ENCODE measurements around the gene TCAP. TPM values are rescaled to one million over a fixed set of nuclear protein-coding genes. Genes with fewer than 3 reads are reported as not detected.

The TCAP gene
- total RNA-seq, 1 experiment from 2014 or later, result 0.54 TPM

DNA sequence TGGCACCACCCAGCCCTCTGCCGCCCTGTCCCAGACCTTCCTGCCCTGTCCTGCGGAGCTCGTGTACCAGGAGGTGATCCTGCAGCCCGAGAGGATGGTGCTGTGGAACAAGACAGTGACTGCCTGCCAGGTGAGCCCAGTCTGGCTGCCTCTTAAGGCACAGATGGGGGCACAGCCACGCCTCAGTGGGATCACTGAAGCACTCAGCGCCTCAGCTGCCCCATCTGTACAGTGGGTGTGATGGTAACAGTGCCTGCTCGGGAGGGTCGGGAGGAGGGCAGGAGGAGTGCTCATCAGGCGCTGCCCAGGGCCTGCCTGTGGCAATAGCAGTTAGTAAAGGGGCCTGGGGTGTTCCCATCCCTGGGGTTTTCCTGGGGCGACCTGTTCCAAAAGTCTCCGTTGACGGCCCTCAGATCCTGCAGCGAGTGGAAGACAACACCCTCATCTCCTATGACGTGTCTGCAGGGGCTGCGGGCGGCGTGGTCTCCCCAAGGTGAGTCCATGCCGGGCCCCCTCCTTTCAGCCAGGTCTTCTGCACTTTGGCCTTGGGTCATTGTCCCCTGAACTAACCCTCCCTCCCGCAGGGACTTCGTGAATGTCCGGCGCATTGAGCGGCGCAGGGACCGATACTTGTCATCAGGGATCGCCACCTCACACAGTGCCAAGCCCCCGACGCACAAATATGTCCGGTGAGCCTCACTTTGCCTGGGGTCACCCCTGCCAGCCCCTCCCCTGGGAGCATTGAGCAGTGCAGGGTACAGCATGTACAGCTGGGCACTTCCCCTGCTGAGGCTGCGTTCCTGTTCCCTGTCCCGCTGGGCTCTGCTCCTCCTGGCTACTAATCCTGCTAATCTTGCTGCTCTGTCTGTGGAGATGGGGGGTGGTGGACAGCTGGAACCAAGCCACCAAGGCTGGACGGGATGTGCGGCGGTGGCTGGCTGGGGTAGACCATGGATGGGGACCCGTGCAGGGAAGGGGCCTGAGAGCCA is 4.5 kb upstream of the TCAP start:
- Histone ChIP-seq H3K27ac (ENCODE audit: low read depth, low read length, poor library complexity, severe bottlenecking) (no peak overlapping the region), H3K27me3 (replicated peaks; ENCODE audit: insufficient read depth, low read depth, low read length, poor library complexity) (no peaks in the 10 kb centered on the region), H3K9me3 (ENCODE audit: low read depth, low read length, poor library complexity, severe bottlenecking) (no peaks in the 10 kb centered on the region), H3K4me1 (ENCODE audit: insufficient read depth, low read length, poor library complexity, severe bottlenecking) (no peaks in the 10 kb centered on the region), H3K36me3 (ENCODE audit: insufficient read depth, low read length, poor library complexity, severe bottlenecking) (no peaks in the 10 kb centered on the region), H3K4me3 (ENCODE audit: low read depth, low read length, poor library complexity, severe bottlenecking) (no peak overlapping the region)
- DNase-seq (ENCODE audit: low spot score), result no peak
- intact Hi-C loops (cut with micrococcal nuclease; ENCODE audit: unreplicated experiment), result no loop called here
- POLR2A ChIA-PET (ENCODE audit: low non-redundant PET), result no interaction called here
- BruUV-seq (replicated peaks), result no TSS peak
- TF ChIP-seq, protein P1, sequence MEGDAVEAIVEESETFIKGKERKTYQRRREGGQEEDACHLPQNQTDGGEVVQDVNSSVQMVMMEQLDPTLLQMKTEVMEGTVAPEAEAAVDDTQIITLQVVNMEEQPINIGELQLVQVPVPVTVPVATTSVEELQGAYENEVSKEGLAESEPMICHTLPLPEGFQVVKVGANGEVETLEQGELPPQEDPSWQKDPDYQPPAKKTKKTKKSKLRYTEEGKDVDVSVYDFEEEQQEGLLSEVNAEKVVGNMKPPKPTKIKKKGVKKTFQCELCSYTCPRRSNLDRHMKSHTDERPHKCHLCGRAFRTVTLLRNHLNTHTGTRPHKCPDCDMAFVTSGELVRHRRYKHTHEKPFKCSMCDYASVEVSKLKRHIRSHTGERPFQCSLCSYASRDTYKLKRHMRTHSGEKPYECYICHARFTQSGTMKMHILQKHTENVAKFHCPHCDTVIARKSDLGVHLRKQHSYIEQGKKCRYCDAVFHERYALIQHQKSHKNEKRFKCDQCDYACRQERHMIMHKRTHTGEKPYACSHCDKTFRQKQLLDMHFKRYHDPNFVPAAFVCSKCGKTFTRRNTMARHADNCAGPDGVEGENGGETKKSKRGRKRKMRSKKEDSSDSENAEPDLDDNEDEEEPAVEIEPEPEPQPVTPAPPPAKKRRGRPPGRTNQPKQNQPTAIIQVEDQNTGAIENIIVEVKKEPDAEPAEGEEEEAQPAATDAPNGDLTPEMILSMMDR (conservative IDR thresholded peaks at IDR 0.05; ENCODE audit: low read depth, low read length), result no peak
- TF ChIP-seq EZH2 (IDR thresholded peaks at IDR 0.05; ENCODE audit: borderline replicate concordance, low read depth, low read length, poor library complexity, severe bottlenecking), result no peak
- CTCF ChIA-PET, result no interaction called here

GRCh38 chr17:39661744-39662541 is 3.2 kb upstream of the TCAP start:
- no peak overlapping the region for H3K27ac ChIP-seq (ENCODE audit: low read depth, low read length, poor library complexity, severe bottlenecking)
- TF ChIP-seq, protein P1 (conservative IDR thresholded peaks at IDR 0.05; ENCODE audit: low read depth, low read length), result no peak
- TF ChIP-seq EZH2 (IDR thresholded peaks at IDR 0.05; ENCODE audit: borderline replicate concordance, low read depth, low read length, poor library complexity, severe bottlenecking), result no peak
- H3K4me1 ChIP-seq (ENCODE audit: insufficient read depth, low read length, poor library complexity, severe bottlenecking), result no peaks in the 10 kb centered on the region
- no peaks in the 10 kb centered on the region for H3K36me3 ChIP-seq (ENCODE audit: insufficient read depth, low read length, poor library complexity, severe bottlenecking)
- POLR2A ChIA-PET (ENCODE audit: low non-redundant PET), result no interaction called here
- DNase-seq (ENCODE audit: low spot score), result no peak
- H3K27me3 ChIP-seq (replicated peaks; ENCODE audit: insufficient read depth, low read depth, low read length, poor library complexity), result no peaks in the 10 kb centered on the region
- BruUV-seq (replicated peaks), result no TSS peak
- CTCF ChIA-PET, result no interaction called here
- H3K9me3 ChIP-seq (ENCODE audit: low read depth, low read length, poor library complexity, severe bottlenecking), result no peaks in the 10 kb centered on the region
- intact Hi-C loops (cut with micrococcal nuclease; ENCODE audit: unreplicated experiment), result no loop called here
- H3K4me3 ChIP-seq (ENCODE audit: low read depth, low read length, poor library complexity, severe bottlenecking), result no peak overlapping the region

GRCh38 chr17:39662551-39663339 is 2.4 kb upstream of the TCAP start:
- no peak overlapping the region for H3K27ac ChIP-seq (ENCODE audit: low read depth, low read length, poor library complexity, severe bottlenecking)
- POLR2A ChIA-PET (ENCODE audit: low non-redundant PET), result no interaction called here
- intact Hi-C loops (cut with micrococcal nuclease; ENCODE audit: unreplicated experiment), result no loop called here
- BruUV-seq (replicated peaks), result no TSS peak
- no peaks in the 10 kb centered on the region for H3K9me3 ChIP-seq (ENCODE audit: low read depth, low read length, poor library complexity, severe bottlenecking)
- no peaks in the 10 kb centered on the region for H3K4me1 ChIP-seq (ENCODE audit: insufficient read depth, low read length, poor library complexity, severe bottlenecking)
- CTCF ChIA-PET, result no interaction called here
- no peak overlapping the region for H3K4me3 ChIP-seq (ENCODE audit: low read depth, low read length, poor library complexity, severe bottlenecking)
- TF ChIP-seq EZH2 (IDR thresholded peaks at IDR 0.05; ENCODE audit: borderline replicate concordance, low read depth, low read length, poor library complexity, severe bottlenecking), result no peak
- TF ChIP-seq, protein P1 (conservative IDR thresholded peaks at IDR 0.05; ENCODE audit: low read depth, low read length), result no peak
- H3K36me3 ChIP-seq (ENCODE audit: insufficient read depth, low read length, poor library complexity, severe bottlenecking), result no peaks in the 10 kb centered on the region
- DNase-seq (ENCODE audit: low spot score), result no peak
- H3K27me3 ChIP-seq (replicated peaks; ENCODE audit: insufficient read depth, low read depth, low read length, poor library complexity), result no peaks in the 10 kb centered on the region
